Uterus (tissue), 4 donors: ENCODE results near the gene NAA10. TPM values are rescaled to one million over a fixed set of nuclear protein-coding genes. Genes with fewer than 3 reads are reported as not detected.

ENCODE experiments used
- DNase-seq, 2 donors: peaks; one replicate each; pipeline ENCODE4 v3.0.0-alpha.2; 2019 to 2020
- H3K27ac ChIP-seq, 2 donors: fragments of 200-600 bp; sonication (generic); 1 replicate in 1 of 2; 2 replicates in 1 of 2; pipeline ENCODE4 v1.5.1; 2016 to 2018
- H3K27me3 ChIP-seq, 2 donors: fragments of 200-600 bp; sonication (generic); one replicate each; pipeline ENCODE4 v1.5.1; 2018 to 2019; ENCODE audit warnings: control low read depth in 1 of 2
- H3K36me3 ChIP-seq, 2 donors: fragments of 200-600 bp; sonication (generic); one replicate each; pipeline ENCODE4 v1.5.1; 2019; ENCODE audit warnings: control low read depth in 1 of 2
- H3K4me1 ChIP-seq, 2 donors: fragments of 200-600 bp; sonication (generic); one replicate each; pipeline ENCODE4 v1.5.1; 2018 to 2019; ENCODE audit warnings: control low read depth in 1 of 2
- H3K4me3 ChIP-seq, 2 donors: fragments of 200-600 bp; sonication (generic); 1 replicate in 1 of 2; 2 replicates in 1 of 2; pipeline ENCODE4 v1.5.1; 2018 to 2019; ENCODE audit warnings: mild to moderate bottlenecking in 1 of 2
- H3K9me3 ChIP-seq, 2 donors: fragments of 200-600 bp; sonication (generic); one replicate each; pipeline ENCODE4 v1.5.1; 2019; ENCODE audit warnings: control low read depth in 1 of 2
- CTCF ChIP-seq, 4 experiments: fragments of 200-600 bp in 2 of 4; fragments of 450-650 bp in 2 of 4; sonication (generic) in 2 of 4; IDR thresholded peaks; one replicate each; pipeline ENCODE4 v1.5.1; 2016 to 2019; ENCODE audit warnings: antibody characterized with exemption in 4 of 4, mild to moderate bottlenecking in 2 of 4, moderate library complexity in 1 of 4
- POLR2A ChIP-seq, 2 donors: fragments of 450-650 bp; IDR thresholded peaks; one replicate each; pipeline ENCODE4 v1.6.1; 2016; ENCODE audit warnings: antibody characterized with exemption in 2 of 2, mild to moderate bottlenecking in 1 of 2, moderate library complexity in 1 of 2
- intact Hi-C: fragments of 100-400 bp; cut with DNase I; formaldehyde crosslinking; loops from one replicate; pipeline ENCODE4 v1.15.1; 2023; ENCODE audit warnings: low total_unique reads
- total RNA-seq, 4 donors: library from RNA; depleted of rRNA in 3 of 4; stranded (reverse); fragments of >200 nt in 3 of 4; gene quantifications; one replicate each; pipeline versions ENCODE4 v1.1.0 to v1.2.4, GENCODE V29; 2014 to 2023
- donor health status: DM: yes; HTN: yes; CAD: no.

The NAA10 gene
- total RNA-seq, 4 donors from 2014 or later = 37.9 to 198 (median 109) TPM

- TF ChIP-seq CTCF (IDR thresholded peaks at IDR 0.05) = no peak
- no peak for TF ChIP-seq POLR2A (IDR thresholded peaks at IDR 0.05)
- no peaks in the 10 kb centered on the region for H3K27me3 ChIP-seq
- DNase-seq = no peak
- intact Hi-C loops = no loop called here
- H3K9me3 ChIP-seq = no peaks in the 10 kb centered on the region
- H3K36me3 ChIP-seq = no peaks in the 10 kb centered on the region
- H3K4me1 ChIP-seq = no peaks in the 10 kb centered on the region
- no peak overlapping the region for H3K4me3 ChIP-seq
- peak overlapping the region; percentile 8 to 21 for H3K27ac ChIP-seq
Measured at GRCh38 chrX:153966841-153967535, 32.2 kb upstream of the NAA10 start.

- H3K9me3 ChIP-seq = no peaks in the 10 kb centered on the region
- no peaks in the 10 kb centered on the region for H3K4me1 ChIP-seq
- intact Hi-C loops = no loop called here
- H3K27ac ChIP-seq = peak overlapping the region in 1 of 2 donors; percentile 21
- H3K36me3 ChIP-seq = no peaks in the 10 kb centered on the region
- TF ChIP-seq POLR2A (IDR thresholded peaks at IDR 0.05) (no peak), CTCF (IDR thresholded peaks at IDR 0.05) (no peak)
- no peak overlapping the region for H3K4me3 ChIP-seq
- H3K27me3 ChIP-seq = no peaks in the 10 kb centered on the region
- peak in 1 of 2 donors; percentile 39 for DNase-seq
Measured at GRCh38 chrX:153966283-153966688, 31.4 kb upstream of the NAA10 start.

- no peak overlapping the region for H3K27ac ChIP-seq
- no peaks in the 10 kb centered on the region for H3K36me3 ChIP-seq
- no peak for TF ChIP-seq CTCF (IDR thresholded peaks at IDR 0.05)
- TF ChIP-seq POLR2A (IDR thresholded peaks at IDR 0.05) = no peak
- H3K4me1 ChIP-seq = no peaks in the 10 kb centered on the region
- no peaks in the 10 kb centered on the region for H3K9me3 ChIP-seq
- H3K27me3 ChIP-seq = no peaks in the 10 kb centered on the region
- H3K4me3 ChIP-seq = no peak overlapping the region
- intact Hi-C loops = no loop called here
- DNase-seq = no peak
Measured at GRCh38 chrX:153965406-153965805, 30.6 kb upstream of the NAA10 start.

GRCh38 chrX:153964105-153964504 lies 29.3 kb upstream of the NAA10 start:
- Histone ChIP-seq H3K27me3 (no peaks in the 10 kb centered on the region), H3K27ac (no peak overlapping the region), H3K4me1 (no peaks in the 10 kb centered on the region), H3K4me3 (no peak overlapping the region), H3K36me3 (no peaks in the 10 kb centered on the region), H3K9me3 (no peaks in the 10 kb centered on the region)
- intact Hi-C loops = no loop called here
- no peak for DNase-seq
- no peak for TF ChIP-seq POLR2A (IDR thresholded peaks at IDR 0.05)
- TF ChIP-seq CTCF (IDR thresholded peaks at IDR 0.05) = no peak

GRCh38 chrX:153963546-153963945 lies 28.7 kb upstream of the NAA10 start:
- Histone ChIP-seq H3K4me1 (no peaks in the 10 kb centered on the region), H3K27ac (no peak overlapping the region), H3K4me3 (no peak overlapping the region), H3K36me3 (no peaks in the 10 kb centered on the region), H3K27me3 (no peaks in the 10 kb centered on the region), H3K9me3 (no peaks in the 10 kb centered on the region)
- TF ChIP-seq POLR2A (IDR thresholded peaks at IDR 0.05) (no peak), CTCF (IDR thresholded peaks at IDR 0.05) (no peak)
- no peak for DNase-seq
- intact Hi-C loops = no loop called here
